Mesenchymal stem cell (in vitro differentiated cells and primary cell): Measurements from ENCODE around the gene STK24.

ENCODE experiments used
- DNase-seq: peaks from one replicate; pipeline ENCODE4 v3.0.0-alpha.2; 2013
- H2AFZ ChIP-seq: one replicate; pipeline ENCODE4 v1.6.1; 2013; ENCODE audit warnings: low read depth, mild to moderate bottlenecking, control low read depth, inconsistent platforms, low read length, moderate library complexity
- H2AK5ac ChIP-seq: 2 replicates; pipeline ENCODE4 v1.6.1; 2013; ENCODE audit warnings: low read length, moderate library complexity, mild to moderate bottlenecking, inconsistent platforms; ENCODE audit not compliant: severe bottlenecking
- H2BK120ac ChIP-seq: one replicate; pipeline ENCODE4 v1.6.1; 2013; ENCODE audit warnings: low read depth, mild to moderate bottlenecking, inconsistent platforms, low read length, moderate library complexity
- H2BK12ac ChIP-seq, 2 experiments: one replicate each; pipeline ENCODE4 v1.6.1; 2013; ENCODE audit warnings: inconsistent platforms in 2 of 2, low read length in 2 of 2, mild to moderate bottlenecking in 2 of 2, moderate library complexity in 2 of 2, control low read depth in 1 of 2
- H2BK15ac ChIP-seq: one replicate; pipeline ENCODE4 v1.6.1; 2013; ENCODE audit warnings: mild to moderate bottlenecking, low read depth, inconsistent platforms; ENCODE audit not compliant: poor library complexity, severe bottlenecking
- H2BK5ac ChIP-seq: 2 replicates; pipeline ENCODE4 v1.6.1; 2013; ENCODE audit warnings: low read depth, mild to moderate bottlenecking, low read length, control low read depth, inconsistent platforms; ENCODE audit not compliant: poor library complexity, severe bottlenecking
- H3K14ac ChIP-seq, 2 experiments: one replicate each; pipeline ENCODE4 v1.6.1; 2013; ENCODE audit warnings: inconsistent platforms in 2 of 2, low read length in 2 of 2, control low read depth in 1 of 2, mild to moderate bottlenecking in 1 of 2, moderate library complexity in 1 of 2
- H3K18ac ChIP-seq, 2 experiments: one replicate each; pipeline ENCODE4 v1.6.1; 2013; ENCODE audit warnings: inconsistent platforms in 2 of 2, low read length in 2 of 2, control low read depth in 1 of 2, low read depth in 1 of 2, mild to moderate bottlenecking in 1 of 2
- H3K23ac ChIP-seq, 2 experiments: one replicate each; pipeline ENCODE4 v1.6.1; 2013; ENCODE audit warnings: inconsistent platforms in 2 of 2, low read length in 2 of 2, mild to moderate bottlenecking in 2 of 2, moderate library complexity in 2 of 2, control low read depth in 1 of 2
- H3K27ac ChIP-seq: 2 replicates; pipeline ENCODE4 v1.5.1; 2013; ENCODE audit warnings: mild to moderate bottlenecking, moderate library complexity, low read length, control low read depth, inconsistent platforms; ENCODE audit not compliant: poor library complexity, severe bottlenecking
- H3K27me3 ChIP-seq, 2 experiments: 2 replicates each; pipeline versions ENCODE4 v1.6.1 to v1.7.0; 2013; ENCODE audit warnings: low read length in 2 of 2, mild to moderate bottlenecking in 2 of 2, moderate library complexity in 2 of 2, control low read depth in 1 of 2, inconsistent platforms in 1 of 2; ENCODE audit not compliant: control insufficient read depth in 1 of 2, insufficient read depth in 1 of 2
- H3K36me3 ChIP-seq, 2 experiments: 2 replicates each; pipeline versions ENCODE4 v1.6.1 to v1.7.0; 2013; ENCODE audit warnings: low read length in 2 of 2, control low read depth in 1 of 2, inconsistent platforms in 1 of 2, low read depth in 1 of 2, mild to moderate bottlenecking in 1 of 2; ENCODE audit not compliant: insufficient read depth in 2 of 2, control insufficient read depth in 1 of 2
- H3K4ac ChIP-seq, 2 experiments: one replicate each; pipeline ENCODE4 v1.6.1; 2013; ENCODE audit warnings: inconsistent platforms in 2 of 2, low read length in 2 of 2, mild to moderate bottlenecking in 2 of 2, moderate library complexity in 2 of 2, control low read depth in 1 of 2, low read depth in 1 of 2
- H3K4me1 ChIP-seq: 2 replicates; pipeline ENCODE4 v1.6.1; 2013; ENCODE audit warnings: low read depth, low read length, control low read depth; ENCODE audit not compliant: control insufficient read depth, insufficient read depth
- H3K4me2 ChIP-seq: 2 replicates; pipeline ENCODE4 v1.6.1; 2013; ENCODE audit warnings: low read length, mild to moderate bottlenecking, inconsistent platforms; ENCODE audit not compliant: poor library complexity, severe bottlenecking
- H3K4me3 ChIP-seq, 2 experiments: 2 replicates each; pipeline versions ENCODE4 v1.5.1 to v1.7.0; 2013; ENCODE audit warnings: low read length in 2 of 2, mild to moderate bottlenecking in 2 of 2, control low read depth in 1 of 2, low read depth in 1 of 2; ENCODE audit not compliant: insufficient read depth in 1 of 2
- H3K79me1 ChIP-seq: replicated peaks from 2 replicates; pipeline ENCODE4 v1.6.1; 2013; ENCODE audit warnings: mild to moderate bottlenecking, control low read depth, low read length, inconsistent platforms; ENCODE audit not compliant: poor library complexity, severe bottlenecking
- H3K9ac ChIP-seq: 2 replicates; pipeline ENCODE4 v1.7.0; 2013; ENCODE audit warnings: mild to moderate bottlenecking, low read length, moderate library complexity
- H3K9me3 ChIP-seq: 2 replicates; pipeline ENCODE4 v1.7.0; 2013; ENCODE audit warnings: mild to moderate bottlenecking, low read length; ENCODE audit not compliant: control insufficient read depth
- H4K8ac ChIP-seq: one replicate; pipeline ENCODE4 v1.6.1; 2013; ENCODE audit warnings: inconsistent platforms, mild to moderate bottlenecking, low read length, moderate library complexity
- H4K91ac ChIP-seq: one replicate; pipeline ENCODE4 v1.6.1; 2013; ENCODE audit warnings: mild to moderate bottlenecking, low read length, inconsistent platforms
- WGBS: methylation state at CpG from one replicate; pipeline ENCODE4 v1.1.7; 2013; ENCODE audit warnings: mixed read lengths; 5-methylcytosine and 5-hydroxymethylcytosine counted together

Gene STK24

GRCh38 chr13:98496479-98496791 is 80.5 kb downstream of the STK24 start:
- Histone ChIP-seq H3K23ac (no peak overlapping the region), H3K9me3 (no peaks in the 10 kb centered on the region), H2AK5ac (no peak overlapping the region), H3K4me2 (no peak overlapping the region), H4K91ac (no peak overlapping the region), H2BK12ac (peak overlapping the region in 1 of 2 experiments; percentile 10), H3K4me1 (peaks cover 8% of the 10 kb centered on the region), H3K36me3 (peaks cover 21 to 22% of the 10 kb centered on the region in 2 experiments), H4K8ac (no peak overlapping the region), H3K4me3 (peak overlapping the region in 1 of 2 experiments; percentile 72), H3K18ac (no peak overlapping the region), H3K14ac (no peak overlapping the region), H2BK15ac (peak overlapping the region; percentile 29), H3K79me1 (peaks cover 48% of the 10 kb centered on the region), H2BK120ac (no peak overlapping the region), H2AFZ (no peak overlapping the region), H3K27ac (no peak overlapping the region), H3K9ac (peak overlapping the region; percentile 85), H3K27me3 (no peaks in the 10 kb centered on the region), H3K4ac (no peak overlapping the region), H2BK5ac (no peak overlapping the region)
- WGBS, result 68% methylated on average over 3 of the region's 3 CpGs
- DNase-seq, result no peak

DNA sequence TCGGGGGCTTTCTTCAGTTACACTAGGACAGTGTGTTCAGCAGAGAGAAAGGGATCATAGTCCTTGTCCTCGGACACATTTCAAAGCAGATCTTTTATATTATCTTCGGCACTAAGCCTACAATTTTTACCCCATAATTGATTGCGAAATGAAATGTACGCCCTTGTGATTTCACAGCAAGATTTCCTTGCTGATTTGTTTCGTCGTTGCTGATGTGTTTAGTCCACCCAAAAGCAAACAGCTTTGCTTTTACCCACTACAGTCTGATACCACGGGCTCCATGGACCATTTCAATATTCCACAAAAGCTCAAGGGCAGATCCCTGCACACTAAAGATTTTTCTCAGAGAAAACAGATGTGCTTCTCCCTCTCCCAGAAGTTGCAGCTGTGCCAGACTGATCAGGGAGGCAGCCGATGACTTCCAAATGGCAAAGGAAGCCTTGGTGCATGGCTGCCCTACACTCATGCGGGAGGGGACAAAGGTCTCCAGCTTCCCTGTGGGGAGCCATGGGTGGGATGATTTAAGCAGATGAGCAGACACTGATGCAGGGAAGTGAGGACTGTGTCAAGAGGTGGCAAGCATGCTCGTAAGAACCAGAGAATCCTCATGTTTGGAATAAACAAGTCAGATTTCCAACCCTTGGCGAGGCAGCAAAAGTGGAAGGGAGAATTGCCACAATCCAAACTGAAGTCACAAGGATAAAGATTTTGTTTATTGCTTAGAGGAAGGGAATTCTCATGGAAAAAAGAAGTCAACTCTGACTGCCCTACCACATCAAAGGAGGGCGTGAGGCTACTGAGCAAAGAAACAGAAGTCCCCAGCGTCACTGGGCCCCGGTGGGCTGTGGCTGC is 81.1 kb downstream of the STK24 start:
- Histone ChIP-seq H3K18ac (peak overlapping the region in 1 of 2 experiments; percentile 70), H3K23ac (no peak overlapping the region), H3K9ac (peak overlapping the region; percentile 85), H3K4me3 (peak overlapping the region in 1 of 2 experiments; percentile 72), H2BK12ac (peak overlapping the region in 1 of 2 experiments; percentile 80), H3K27ac (no peak overlapping the region), H3K14ac (no peak overlapping the region), H2AK5ac (no peak overlapping the region), H2AFZ (no peak overlapping the region), H2BK5ac (no peak overlapping the region), H3K36me3 (peaks cover 21 to 22% of the 10 kb centered on the region in 2 experiments), H2BK120ac (peak overlapping the region; percentile 2), H3K27me3 (no peaks in the 10 kb centered on the region), H3K9me3 (no peaks in the 10 kb centered on the region), H4K8ac (no peak overlapping the region), H4K91ac (no peak overlapping the region), H3K4me2 (no peak overlapping the region), H3K4ac (peak overlapping the region in 1 of 2 experiments; percentile 38), H3K79me1 (peaks cover 49% of the 10 kb centered on the region), H2BK15ac (peak overlapping the region; percentile 29), H3K4me1 (peaks cover 8% of the 10 kb centered on the region)
- peak; percentile 93 for DNase-seq
- 77% methylated on average over 15 of the region's 15 CpGs for WGBS

DNA sequence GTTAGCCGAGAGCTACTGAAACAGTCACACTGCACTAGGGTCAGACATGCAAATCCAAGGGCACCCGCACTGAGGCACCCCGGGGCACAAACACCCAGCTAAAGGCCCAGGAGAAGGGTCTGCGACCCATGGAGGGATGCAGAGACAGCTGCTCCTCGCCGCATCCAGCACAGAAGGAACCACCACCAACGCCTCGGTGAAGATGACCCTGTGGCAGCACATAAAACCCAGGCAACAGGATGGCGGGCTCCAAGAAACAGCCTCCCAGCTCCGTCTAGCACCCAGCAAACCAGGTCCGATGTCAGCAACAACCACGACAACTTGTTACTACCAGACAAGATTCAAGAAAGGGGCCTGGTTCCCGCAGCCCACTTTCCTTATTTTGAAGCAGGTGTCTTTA is 82.1 kb downstream of the STK24 start:
- Histone ChIP-seq H2BK15ac (no peak overlapping the region), H4K91ac (no peak overlapping the region), H3K79me1 (peaks cover 51% of the 10 kb centered on the region), H4K8ac (no peak overlapping the region), H3K18ac (peak overlapping the region in 1 of 2 experiments; percentile 61), H2AFZ (no peak overlapping the region), H2AK5ac (no peak overlapping the region), H3K4me2 (no peak overlapping the region), H3K23ac (peak overlapping the region in 1 of 2 experiments; percentile 52), H3K36me3 (peaks cover 21% of the 10 kb centered on the region in 2 experiments), H3K14ac (peak overlapping the region in 1 of 2 experiments; percentile 84), H2BK120ac (no peak overlapping the region), H2BK12ac (no peak overlapping the region), H3K9me3 (no peaks in the 10 kb centered on the region), H3K4ac (no peak overlapping the region), H3K9ac (peak overlapping the region; percentile 85), H3K4me3 (no peak overlapping the region), H3K27ac (no peak overlapping the region), H3K27me3 (no peaks in the 10 kb centered on the region), H2BK5ac (no peak overlapping the region), H3K4me1 (peaks cover 10% of the 10 kb centered on the region)
- DNase-seq, result no peak
- WGBS, result 95% methylated on average over 13 of the region's 13 CpGs

- no peaks in the 10 kb centered on the region for H3K9me3 ChIP-seq
- H2BK5ac ChIP-seq, result no peak overlapping the region
- peaks cover 6 to 9% of the 10 kb centered on the region in 2 experiments for H3K36me3 ChIP-seq
- H3K79me1 ChIP-seq, result peaks cover 48% of the 10 kb centered on the region
- H3K4me1 ChIP-seq, result peaks cover 12% of the 10 kb centered on the region
- H3K18ac ChIP-seq, result no peak overlapping the region
- no peak overlapping the region for H3K14ac ChIP-seq
- H3K4me3 ChIP-seq, result no peak overlapping the region
- H2BK15ac ChIP-seq, result no peak overlapping the region
- H3K9ac ChIP-seq, result peak overlapping the region; percentile 7
- H4K91ac ChIP-seq, result no peak overlapping the region
- no peaks in the 10 kb centered on the region for H3K27me3 ChIP-seq
- no peak overlapping the region for H3K4me2 ChIP-seq
- no peak for DNase-seq
- no peak overlapping the region for H3K23ac ChIP-seq
- H3K27ac ChIP-seq, result no peak overlapping the region
- H2AK5ac ChIP-seq, result no peak overlapping the region
- no peak overlapping the region for H2AFZ ChIP-seq
- H4K8ac ChIP-seq, result no peak overlapping the region
- H2BK12ac ChIP-seq, result no peak overlapping the region
- H3K4ac ChIP-seq, result no peak overlapping the region
- no peak overlapping the region for H2BK120ac ChIP-seq
- WGBS, result 100% methylated on average over 3 of the region's 6 CpGs
Observed at GRCh38 chr13:98493042-98493712, 83.7 kb downstream of the STK24 start.
